HepG2 (cell line): Measurements from ENCODE around the gene RASA4B. TPM values are rescaled to one million over a fixed set of nuclear protein-coding genes. Genes with fewer than 3 reads are reported as not detected.

Experiments used
- ATAC-seq: fragments of 200-7000 bp; cut with Tn5 transposase; 3 replicates; pipeline ENCODE4 v1.9.1; 2020; ENCODE audit warnings: mild to moderate bottlenecking, moderate library complexity
- BruUV-seq: library from RNA; stranded (reverse); fragments of 400-500 nt; replicated peaks from 2 replicates; lab custom pipeline; 2021; lab: Mats Ljungman, UMichigan
- CTCF ChIA-PET: fragments of 300-600 bp; formaldehyde crosslinking; extraction: SDS; loops from one replicate; lab custom pipeline; 2021; ENCODE audit warnings: low total read pairs, inconsistent platforms, low intra/inter-chr PET ratio; lab: Yijun Ruan, JAX
- POLR2A ChIA-PET: fragments of 350-600 bp; sonication (Branson Sonifier 250); formaldehyde crosslinking; loops from one replicate; lab custom pipeline; 2020; ENCODE audit warnings: antibody characterized with exemption, inconsistent platforms; lab: Yijun Ruan, JAX
- DNase-seq: peaks from one replicate; pipeline ENCODE4 v3.0.0-alpha.2; 2015; ENCODE audit warnings: low spot score
- FAIRE-seq: peaks from 3 replicates; lab custom pipeline; 2011; peaks lifted over from hg19 to GRCh38; lab: Jason Lieb, UNC
- H2AFZ ChIP-seq: one replicate; pipeline ENCODE4 v1.6.1; 2011; ENCODE audit warnings: low read length, inconsistent platforms
- H3K27ac ChIP-seq: fragments of 300-600 bp; 3 replicates; pipeline ENCODE4 v1.8.0; 2011; ENCODE audit warnings: mixed run types, mild to moderate bottlenecking, mixed read lengths, low read length, inconsistent platforms; ENCODE audit not compliant: insufficient read depth; ENCODE audit errors: extremely low read length
- H3K27me3 ChIP-seq, 2 experiments: fragments of 200-600 bp in 1 of 2; 2 replicates in 1 of 2; 3 replicates in 1 of 2; pipeline versions ENCODE4 v1.6.0 to v1.8.0; 2011; ENCODE audit warnings: low read length in 2 of 2, mild to moderate bottlenecking in 2 of 2, moderate library complexity in 2 of 2, inconsistent platforms in 1 of 2; ENCODE audit not compliant: insufficient read depth in 2 of 2, control insufficient read depth in 1 of 2
- H3K36me3 ChIP-seq, 2 experiments: fragments of 200-600 bp in 1 of 2; replicated peaks in 1 of 2; 2 replicates in 1 of 2; 3 replicates in 1 of 2; pipeline versions ENCODE4 v1.5.1 to v1.8.0; 2011; ENCODE audit warnings: low read length in 2 of 2, inconsistent platforms in 1 of 2; ENCODE audit not compliant: insufficient read depth in 2 of 2, control insufficient read depth in 1 of 2
- H3K4me1 ChIP-seq: 2 replicates; pipeline ENCODE4 v1.5.1; 2012; ENCODE audit warnings: low read length, inconsistent platforms; ENCODE audit not compliant: insufficient read depth
- H3K4me2 ChIP-seq: 2 replicates; pipeline ENCODE4 v1.6.0; 2011; ENCODE audit warnings: low read depth, low read length, inconsistent platforms
- H3K4me3 ChIP-seq, 3 experiments: fragments of 200-600 bp in 1 of 3; sonication (generic), shearing (Covaris generic) in 1 of 3; replicated peaks in 1 of 3; 2 replicates each; pipeline ENCODE4 v1.5.1; 2011 to 2016; ENCODE audit warnings: low read length in 3 of 3, inconsistent platforms in 2 of 3, low read depth in 2 of 3, mild to moderate bottlenecking in 2 of 3, control low read depth in 1 of 3, mixed read lengths in 1 of 3; ENCODE audit not compliant: insufficient read depth in 1 of 3
- H3K79me2 ChIP-seq: one replicate; pipeline ENCODE4 v1.6.1; 2011; ENCODE audit warnings: low read length, inconsistent platforms; ENCODE audit not compliant: insufficient read depth
- H3K9ac ChIP-seq: 2 replicates; pipeline ENCODE4 v1.6.0; 2011; ENCODE audit warnings: mild to moderate bottlenecking, low read depth, low read length, inconsistent platforms; ENCODE audit not compliant: insufficient read depth
- H3K9me3 ChIP-seq: 2 replicates; pipeline ENCODE4 v1.5.1; 2012; ENCODE audit warnings: mild to moderate bottlenecking, low read length
- H4K20me1 ChIP-seq: 2 replicates; pipeline ENCODE4 v1.6.0; 2011; ENCODE audit warnings: inconsistent platforms, mild to moderate bottlenecking, low read length, moderate library complexity; ENCODE audit not compliant: insufficient read depth
- ARID5B ChIP-seq: IDR thresholded peaks from 2 replicates; pipeline ENCODE4 v1.4.0; 2020; ENCODE audit warnings: mild to moderate bottlenecking, missing genetic modification reagents
- EEA1 ChIP-seq: sonication (generic); formaldehyde crosslinking; IDR thresholded peaks from 2 replicates; pipeline ENCODE4 v1.5.1; 2020; ENCODE audit warnings: mild to moderate bottlenecking, missing genetic modification reagents, borderline replicate concordance
- EZH2 ChIP-seq: conservative IDR thresholded peaks from 2 replicates; pipeline ENCODE4 v1.6.1; 2012; ENCODE audit warnings: mild to moderate bottlenecking, low read depth, low read length, moderate library complexity
- KLF9 ChIP-seq: IDR thresholded peaks from 2 replicates; pipeline ENCODE4 v1.6.1; 2016; ENCODE audit warnings: low read depth
- MTA1 ChIP-seq: sonication (generic); formaldehyde crosslinking; IDR thresholded peaks from 2 replicates; pipeline ENCODE4 v1.4.0; 2020; ENCODE audit warnings: missing genetic modification reagents, mild to moderate bottlenecking, borderline replicate concordance
- ZBED4 ChIP-seq: sonication (generic); formaldehyde crosslinking; IDR thresholded peaks from 2 replicates; pipeline ENCODE4 v1.4.0; 2020; ENCODE audit warnings: missing genetic modification reagents, borderline replicate concordance
- ZNF121 ChIP-seq: sonication (generic); formaldehyde crosslinking; IDR thresholded peaks from 2 replicates; pipeline ENCODE4 v1.5.0; 2020; ENCODE audit warnings: mild to moderate bottlenecking, missing genetic modification reagents
- ZNF205 ChIP-seq: IDR thresholded peaks from 2 replicates; pipeline ENCODE4 v1.6.1; 2018; ENCODE audit warnings: missing biosample characterization, missing genetic modification reagents
- ZNF280B ChIP-seq: sonication (generic); formaldehyde crosslinking; IDR thresholded peaks from 2 replicates; pipeline ENCODE4 v1.5.0; 2020; ENCODE audit warnings: missing genetic modification reagents, mild to moderate bottlenecking, borderline replicate concordance
- ZNF788 ChIP-seq: sonication (generic); formaldehyde crosslinking; IDR thresholded peaks from 2 replicates; pipeline ENCODE4 v1.5.0; 2020; ENCODE audit warnings: mild to moderate bottlenecking, missing genetic modification reagents, borderline replicate concordance
- ZNF879 ChIP-seq: sonication (generic); formaldehyde crosslinking; IDR thresholded peaks from 2 replicates; pipeline ENCODE4 v1.8.1; 2023; ENCODE audit warnings: missing genetic modification reagents
- WGBS: methylation state at CpG from one replicate; pipeline ENCODE4 v1.1.6; 2017; ENCODE audit warnings: low lambda C conversion rate; 5-methylcytosine and 5-hydroxymethylcytosine counted together
- in situ Hi-C: cut with HindIII; loops from 2 replicates; pipeline ENCODE4 v1.10.0; 2017; ENCODE audit warnings: low pct_unique_long_range_greater_than_20kb; ENCODE audit not compliant: extremely low pct_ligation_motif_present
- intact Hi-C: fragments of 100-400 bp; cut with micrococcal nuclease; formaldehyde crosslinking; loops from one replicate; pipeline ENCODE4 v1.10.0; 2022; ENCODE audit not compliant: unreplicated experiment
- polyA plus RNA-seq, 8 experiments: library from polyadenylated mRNA; depleted of rRNA in 3 of 8; stranded (reverse) in 7 of 8; unstranded in 1 of 8; fragments of >200 nt; fragmentation: Illumina TruSeq in 4 of 8; extraction: Trizol in 4 of 8; gene quantifications; 2 replicates each; pipeline versions ENCODE4 v1.2.1 to v1.2.3, GENCODE V29; 2011 to 2016; ENCODE audit warnings: low read depth in 4 of 8, missing spikeins in 1 of 8, mixed read lengths in 1 of 8; ENCODE audit not compliant: insufficient read depth in 1 of 8
- total RNA-seq, 5 experiments: library from RNA; depleted of rRNA; stranded (reverse); fragments of >200 nt; fragmentation: Illumina TruSeq; extraction: Trizol; gene quantifications; 2 replicates each; pipeline ENCODE4 v1.2.3, GENCODE V29; 2016; ENCODE audit warnings: low read depth in 1 of 5

Gene RASA4B
- total and polyA plus RNA-seq, 2 of the 13 experiments (the other 11 are each of a cell fraction or from before 2014, with no cell fraction given) = 0.82 to 1.3 TPM

- no peak for TF ChIP-seq ZBED4
- no peak for TF ChIP-seq ZNF280B (CRISPR knock-in tag)
- TF ChIP-seq EZH2 = no peak
- TF ChIP-seq, all 625 proteins: peak for 0
Observed at GRCh38 chr7:102453319-102453718, 64.3 kb downstream of the RASA4B start (continued).

GRCh38 chr7:102452451-102452850 is 65.1 kb downstream of the RASA4B start:
- Histone ChIP-seq H3K79me2 (no peaks in the 10 kb centered on the region), H3K9ac (no peak overlapping the region), H3K4me1 (peaks cover 16% of the 10 kb centered on the region), H2AFZ (no peak overlapping the region), H3K4me2 (no peak overlapping the region), H4K20me1 (no peaks in the 10 kb centered on the region), H3K27me3 (no peaks in the 10 kb centered on the region), H3K36me3 (peaks cover 0 to 3% of the 10 kb centered on the region in 2 experiments; a peak in 3 of 5 replicates), H3K9me3 (no peaks in the 10 kb centered on the region), H3K4me3 (no peak overlapping the region), H3K27ac (no peak overlapping the region)
- DNase-seq (no peak), FAIRE-seq (no peak), ATAC-seq (no peak)
- BruUV-seq = no TSS peak
- in situ Hi-C loops = no loop called here
- intact Hi-C loops = no loop called here
- POLR2A ChIA-PET = interaction anchor here (0.6 to 1.7 kb wide), 3 partner anchors 11 to 35 kb away, joined by 4 to 5 read pairs (median 4); no protein-coding TSS in a partner anchor
- CTCF ChIA-PET = no interaction called here
- WGBS = 98% methylated on average over 6 of the region's 6 CpGs
- TF ChIP-seq MTA1 (CRISPR knock-in tag) (no peak), ZNF879 (no peak), KLF9 (CRISPR knock-in tag) (no peak), ZNF205 (CRISPR knock-in tag) (no peak), ZNF121 (CRISPR knock-in tag) (peak; percentile 92), ZNF788 (no peak), EEA1 (CRISPR knock-in tag) (no peak), ARID5B (CRISPR knock-in tag) (no peak)
